Activated T-cell treated with anti-CD3 and anti-CD28 coated beads, Interleukin-2, amount 50 U/mL, for 4 hours (primary cell): ENCODE results near the gene MID1. TPM values are rescaled to one million over a fixed set of nuclear protein-coding genes. Genes with fewer than 3 reads are reported as not detected.
A peak's percentile ranks its signal among the peaks of the same experiment; 100 is the strongest.

Experiments
- ATAC-seq, 2 donors: fragments of 200-7000 bp; cut with Tn5 transposase; one replicate each; pipeline ENCODE4 v1.10.0; 2021
- DNase-seq: peaks from one replicate; pipeline ENCODE4 v3.0.0-alpha.2; 2020
- H3K27me3 Mint-ChIP-seq: one replicate; pipeline ENCODE4 v1.8.0; 2021; ENCODE audit warnings: low read depth, mixed read lengths
- H3K36me3 Mint-ChIP-seq: one replicate; pipeline ENCODE4 v1.8.0; 2022; ENCODE audit warnings: mixed read lengths; ENCODE audit not compliant: insufficient read depth
- H3K4me1 Mint-ChIP-seq: one replicate; pipeline ENCODE4 v1.8.0; 2021; ENCODE audit warnings: low read depth, mixed read lengths
- H3K4me3 Mint-ChIP-seq: one replicate; pipeline ENCODE4 v1.8.0; 2021; ENCODE audit warnings: mild to moderate bottlenecking, moderate library complexity, mixed read lengths
- H3K9me3 Mint-ChIP-seq: one replicate; pipeline ENCODE4 v1.8.0; 2021; ENCODE audit warnings: mixed read lengths
- total RNA-seq, 3 donors: library from RNA; stranded (reverse); gene quantifications; one replicate each; pipeline ENCODE4 v1.2.1, GENCODE V29; 2021

The MID1 gene, protein sequence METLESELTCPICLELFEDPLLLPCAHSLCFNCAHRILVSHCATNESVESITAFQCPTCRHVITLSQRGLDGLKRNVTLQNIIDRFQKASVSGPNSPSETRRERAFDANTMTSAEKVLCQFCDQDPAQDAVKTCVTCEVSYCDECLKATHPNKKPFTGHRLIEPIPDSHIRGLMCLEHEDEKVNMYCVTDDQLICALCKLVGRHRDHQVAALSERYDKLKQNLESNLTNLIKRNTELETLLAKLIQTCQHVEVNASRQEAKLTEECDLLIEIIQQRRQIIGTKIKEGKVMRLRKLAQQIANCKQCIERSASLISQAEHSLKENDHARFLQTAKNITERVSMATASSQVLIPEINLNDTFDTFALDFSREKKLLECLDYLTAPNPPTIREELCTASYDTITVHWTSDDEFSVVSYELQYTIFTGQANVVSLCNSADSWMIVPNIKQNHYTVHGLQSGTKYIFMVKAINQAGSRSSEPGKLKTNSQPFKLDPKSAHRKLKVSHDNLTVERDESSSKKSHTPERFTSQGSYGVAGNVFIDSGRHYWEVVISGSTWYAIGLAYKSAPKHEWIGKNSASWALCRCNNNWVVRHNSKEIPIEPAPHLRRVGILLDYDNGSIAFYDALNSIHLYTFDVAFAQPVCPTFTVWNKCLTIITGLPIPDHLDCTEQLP
- under 1 TPM; 0.16 to 0.25 (median 0.24) TPM for total RNA-seq

- Mint-ChIP-seq H3K36me3 (no peaks in the 10 kb centered on the region), H3K27me3 (peaks cover 36% of the 10 kb centered on the region), H3K9me3 (no peaks in the 10 kb centered on the region), H3K4me1 (peaks cover 7% of the 10 kb centered on the region), H3K4me3 (peak within 1 kb of the TSS; percentile 61)
- ATAC-seq, result peak in 1 of 2 donors; percentile 37
- no peak for DNase-seq
These were observed at the start of gene MID1 for GRCh38 chrX:10620121-10620699. Gene MID1 (minus strand): TSS chrX:10620585. CDS start chrX:10567547, 53,038 bp downstream.

DNA sequence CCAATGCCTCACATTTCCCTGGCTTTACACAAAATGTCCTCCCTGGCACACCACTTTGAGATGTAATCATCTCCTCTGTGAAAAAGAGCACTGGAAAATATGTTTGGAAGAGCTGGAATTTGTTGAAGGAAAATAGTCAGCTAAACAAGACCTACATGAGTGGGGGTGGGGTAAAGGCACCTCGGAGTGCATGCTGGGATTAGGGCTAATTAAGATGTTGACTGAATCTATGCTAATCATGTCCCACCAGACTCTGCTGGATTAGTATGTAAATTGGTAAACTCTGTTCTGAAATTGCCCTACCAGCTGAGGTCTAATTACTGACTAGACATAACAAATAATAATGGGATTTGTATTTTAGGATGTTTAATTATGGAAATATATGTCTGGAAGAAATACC, 46.8 kb upstream of the MID1 start:
- Mint-ChIP-seq H3K4me1 (no peaks in the 10 kb centered on the region), H3K27me3 (peaks cover 3% of the 10 kb centered on the region), H3K9me3 (no peaks in the 10 kb centered on the region), H3K4me3 (no peak overlapping the region), H3K36me3 (no peaks in the 10 kb centered on the region)
- no peak for ATAC-seq
- no peak for DNase-seq

DNA sequence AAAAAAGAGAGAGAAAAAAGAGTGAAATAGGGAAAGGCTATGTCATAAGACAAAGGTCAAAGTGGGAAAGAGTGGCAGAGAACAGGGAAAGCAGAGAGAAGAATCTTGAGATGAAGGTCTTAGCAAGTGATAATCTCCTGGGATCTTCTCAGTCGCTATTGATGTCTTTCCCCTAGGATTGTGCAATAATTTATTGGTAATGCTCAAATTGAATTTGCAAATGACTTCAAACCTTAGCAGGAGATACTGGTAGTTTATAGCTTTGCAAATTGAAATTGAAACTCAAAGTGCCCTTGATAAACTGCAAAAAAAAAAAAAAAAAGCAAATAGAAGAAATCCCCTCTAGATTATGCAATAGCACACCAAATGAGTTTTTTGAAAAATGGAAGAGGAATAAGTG, 45.7 kb upstream of the MID1 start:
- DNase-seq (no peak), ATAC-seq (no peak)
- H3K36me3 Mint-ChIP-seq, result no peaks in the 10 kb centered on the region
- no peak overlapping the region for H3K4me3 Mint-ChIP-seq
- peaks cover 3% of the 10 kb centered on the region for H3K27me3 Mint-ChIP-seq
- H3K4me1 Mint-ChIP-seq, result no peaks in the 10 kb centered on the region
- H3K9me3 Mint-ChIP-seq, result no peaks in the 10 kb centered on the region

DNA sequence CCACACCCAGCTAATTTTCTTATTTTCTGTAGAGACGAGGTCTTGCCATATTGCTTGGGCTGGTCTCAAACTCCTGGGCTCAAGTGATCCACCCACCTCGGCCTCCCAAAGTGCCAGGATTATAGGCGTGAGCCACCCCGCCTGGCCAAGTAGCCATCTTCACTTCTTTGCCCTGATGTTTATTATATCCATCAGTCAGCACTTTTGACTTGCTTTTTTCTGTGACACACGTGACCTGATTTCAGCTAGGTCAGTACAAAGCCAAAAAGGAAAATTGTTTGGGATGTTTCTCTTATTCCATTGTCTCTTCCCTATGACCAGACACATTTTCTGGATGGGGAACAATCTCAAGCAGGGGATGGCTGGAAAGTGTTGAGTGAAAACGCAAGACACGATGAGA, 45.3 kb upstream of the MID1 start:
- Mint-ChIP-seq H3K4me3 (no peak overlapping the region), H3K27me3 (peaks cover 3% of the 10 kb centered on the region), H3K9me3 (no peaks in the 10 kb centered on the region), H3K36me3 (no peaks in the 10 kb centered on the region), H3K4me1 (no peaks in the 10 kb centered on the region)
- ATAC-seq (no peak), DNase-seq (no peak)

GRCh38 chrX:10660171-10660570, 39.8 kb upstream of the MID1 start:
- DNase-seq (no peak), ATAC-seq (no peak)
- Mint-ChIP-seq H3K4me1 (no peaks in the 10 kb centered on the region), H3K9me3 (no peaks in the 10 kb centered on the region), H3K36me3 (no peaks in the 10 kb centered on the region), H3K4me3 (no peak overlapping the region), H3K27me3 (peaks cover 3% of the 10 kb centered on the region)

- Mint-ChIP-seq H3K36me3 (no peaks in the 10 kb centered on the region), H3K27me3 (no peaks in the 10 kb centered on the region), H3K4me3 (no peak overlapping the region), H3K4me1 (no peaks in the 10 kb centered on the region), H3K9me3 (peaks cover 9% of the 10 kb centered on the region)
- ATAC-seq, result no peak
- DNase-seq, result no peak
These were observed 35.8 kb upstream of the MID1 start for GRCh38 chrX:10656214-10656613.

GRCh38 chrX:10654960-10655359, 34.6 kb upstream of the MID1 start:
- DNase-seq (no peak), ATAC-seq (no peak)
- Mint-ChIP-seq H3K4me3 (no peak overlapping the region), H3K27me3 (no peaks in the 10 kb centered on the region), H3K36me3 (no peaks in the 10 kb centered on the region), H3K4me1 (no peaks in the 10 kb centered on the region), H3K9me3 (peaks cover 9% of the 10 kb centered on the region)

DNA sequence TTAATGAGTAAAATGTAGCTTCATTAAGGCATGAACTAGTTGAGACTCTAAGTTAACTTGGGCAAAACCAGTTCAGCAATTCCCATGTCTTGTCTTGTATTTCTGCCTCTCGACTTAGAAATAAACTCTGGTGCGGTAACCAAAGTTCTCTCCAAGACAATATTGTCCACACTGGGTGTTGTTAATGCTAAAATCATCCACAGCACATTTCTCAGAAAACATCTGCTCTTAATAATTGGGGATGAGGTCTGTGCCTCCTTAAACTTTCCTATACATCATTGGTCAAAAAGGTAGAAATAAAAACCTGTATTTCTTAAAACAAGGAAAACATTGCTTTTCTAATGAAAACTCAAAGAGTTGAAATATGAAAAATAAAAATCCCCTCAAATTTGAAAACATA, 32.9 kb upstream of the MID1 start:
- ATAC-seq (no peak), DNase-seq (no peak)
- no peaks in the 10 kb centered on the region for H3K27me3 Mint-ChIP-seq
- no peaks in the 10 kb centered on the region for H3K4me1 Mint-ChIP-seq
- H3K9me3 Mint-ChIP-seq, result peaks cover 9% of the 10 kb centered on the region
- H3K4me3 Mint-ChIP-seq, result no peak overlapping the region
- no peaks in the 10 kb centered on the region for H3K36me3 Mint-ChIP-seq

DNA sequence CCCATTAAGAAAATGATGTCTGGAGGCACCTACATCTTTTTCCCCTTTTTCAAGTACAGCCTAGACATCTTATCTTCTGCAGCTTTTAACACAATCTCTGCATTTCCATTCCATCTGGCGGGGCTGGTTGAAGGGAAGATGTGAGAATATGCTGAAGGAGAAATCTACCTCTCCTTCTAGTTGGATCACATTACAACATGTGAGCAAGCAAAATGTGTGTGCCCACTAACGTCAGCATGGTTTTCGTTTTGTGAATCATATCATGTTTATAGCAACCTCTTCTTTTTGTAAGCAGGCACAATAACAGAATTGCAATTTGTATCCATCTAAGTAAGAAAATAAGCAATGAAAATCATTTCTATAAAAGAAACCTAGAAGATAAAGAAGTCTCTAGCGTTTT, 28.9 kb upstream of the MID1 start:
- no peaks in the 10 kb centered on the region for H3K4me1 Mint-ChIP-seq
- peaks cover 9% of the 10 kb centered on the region for H3K9me3 Mint-ChIP-seq
- no peak for ATAC-seq
- no peaks in the 10 kb centered on the region for H3K27me3 Mint-ChIP-seq
- H3K4me3 Mint-ChIP-seq, result no peak overlapping the region
- DNase-seq, result no peak
- H3K36me3 Mint-ChIP-seq, result no peaks in the 10 kb centered on the region

DNA sequence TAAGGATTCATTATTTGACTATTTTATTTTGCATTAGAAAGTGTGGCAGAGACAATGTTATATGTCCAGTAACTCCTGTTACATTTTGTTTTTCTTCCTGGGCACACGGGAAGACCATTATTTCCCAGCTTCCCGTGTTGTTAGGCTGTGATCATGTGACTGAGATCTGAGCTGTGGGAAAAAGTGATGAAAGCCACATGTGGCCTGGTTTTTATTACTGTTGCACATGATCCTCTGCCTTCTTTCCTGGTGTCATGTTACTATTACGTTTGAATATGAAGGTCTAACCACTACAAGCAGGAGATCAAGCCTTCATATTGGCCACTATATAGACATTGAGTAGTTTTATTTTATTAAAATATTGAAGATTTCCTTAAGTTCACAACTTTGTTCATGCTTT, 28.2 kb upstream of the MID1 start:
- H3K36me3 Mint-ChIP-seq, result no peaks in the 10 kb centered on the region
- ATAC-seq (no peak), DNase-seq (no peak)
- H3K4me1 Mint-ChIP-seq, result no peaks in the 10 kb centered on the region
- H3K27me3 Mint-ChIP-seq, result no peaks in the 10 kb centered on the region
- peaks cover 9% of the 10 kb centered on the region for H3K9me3 Mint-ChIP-seq
- H3K4me3 Mint-ChIP-seq, result no peak overlapping the region

GRCh38 chrX:10636851-10637250, 16.5 kb upstream of the MID1 start:
- ATAC-seq (no peak), DNase-seq (no peak)
- Mint-ChIP-seq H3K36me3 (no peaks in the 10 kb centered on the region), H3K9me3 (no peaks in the 10 kb centered on the region), H3K27me3 (no peaks in the 10 kb centered on the region), H3K4me3 (no peak overlapping the region), H3K4me1 (no peaks in the 10 kb centered on the region)

GRCh38 chrX:10636337-10636736, 16.0 kb upstream of the MID1 start:
- DNase-seq (no peak), ATAC-seq (no peak)
- no peak overlapping the region for H3K4me3 Mint-ChIP-seq
- no peaks in the 10 kb centered on the region for H3K4me1 Mint-ChIP-seq
- H3K36me3 Mint-ChIP-seq, result no peaks in the 10 kb centered on the region
- no peaks in the 10 kb centered on the region for H3K27me3 Mint-ChIP-seq
- no peaks in the 10 kb centered on the region for H3K9me3 Mint-ChIP-seq

- DNase-seq, result no peak
- no peaks in the 10 kb centered on the region for H3K9me3 Mint-ChIP-seq
These were observed 14.2 kb upstream of the MID1 start for GRCh38 chrX:10634392-10635161.

DNA sequence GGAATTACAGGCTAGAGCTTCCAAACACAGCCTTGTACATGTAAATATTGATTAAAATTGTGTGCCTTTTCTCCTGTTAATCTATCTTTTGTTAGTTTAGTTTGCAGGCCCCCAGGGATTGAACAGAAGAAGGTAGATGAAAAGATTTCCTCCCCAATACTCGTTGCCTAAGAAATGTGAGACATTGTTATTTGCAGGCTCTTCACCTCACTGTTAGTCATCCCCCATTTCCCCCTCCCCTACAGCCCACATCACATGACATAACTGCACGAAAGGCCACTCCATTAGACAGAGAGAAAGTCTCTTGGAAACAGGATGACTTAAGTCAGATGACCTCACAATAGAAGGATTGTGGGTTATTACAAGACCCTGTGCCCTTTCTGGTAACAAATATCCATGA, 13.3 kb upstream of the MID1 start:
- no peak for DNase-seq
- Mint-ChIP-seq H3K4me1 (no peaks in the 10 kb centered on the region), H3K36me3 (no peaks in the 10 kb centered on the region), H3K27me3 (no peaks in the 10 kb centered on the region), H3K9me3 (no peaks in the 10 kb centered on the region), H3K4me3 (no peak overlapping the region)
- no peak for ATAC-seq

More at GRCh38 chrX:10634392-10635161, 14.2 kb upstream of the MID1 start:
- H3K4me1 Mint-ChIP-seq, result no peaks in the 10 kb centered on the region
- ATAC-seq, result no peak
- H3K4me3 Mint-ChIP-seq, result no peak overlapping the region
- no peaks in the 10 kb centered on the region for H3K27me3 Mint-ChIP-seq
- H3K36me3 Mint-ChIP-seq, result no peaks in the 10 kb centered on the region
